GM13977 (cell line): ENCODE data around the gene COL7A1.

ENCODE experiments used
- DNase-seq: peaks from one replicate; pipeline ENCODE4 v3.0.0; 2012; ENCODE audit warnings: low spot score
- CTCF ChIP-seq: IDR thresholded peaks from 2 replicates; pipeline ENCODE4 v1.5.1; 2012; ENCODE audit warnings: mild to moderate bottlenecking, control low read depth; ENCODE audit not compliant: insufficient read depth; ENCODE audit errors: extremely low read depth, missing control alignments
- in situ Hi-C: fragments of 300-500 bp; cut with MboI; formaldehyde crosslinking; loops from one replicate; pipeline ENCODE4 v1.12.0; 2022; ENCODE audit warnings: low sequenced_read_pairs, low pct_unique_long_range_greater_than_20kb, mixed read lengths, inconsistent platforms; ENCODE audit not compliant: unreplicated experiment

Gene COL7A1

GRCh38 chr3:48630407-48630806 lies 35.3 kb upstream of the COL7A1 start:
- no peak for DNase-seq
- in situ Hi-C loops, result no loop called here
- no peak for TF ChIP-seq CTCF

- in situ Hi-C loops, result no loop called here
These were observed 34.8 kb upstream of the COL7A1 start for GRCh38 chr3:48629894-48630293.

GRCh38 chr3:48628277-48629017 lies 33.3 kb upstream of the COL7A1 start:
- in situ Hi-C loops, result no loop called here
- no peak for TF ChIP-seq CTCF
- no peak for DNase-seq

More at GRCh38 chr3:48629894-48630293, 34.8 kb upstream of the COL7A1 start:
- DNase-seq, result no peak
- TF ChIP-seq CTCF, result no peak

GRCh38 chr3:48625600-48625999 lies 30.5 kb upstream of the COL7A1 start:
- no peak for DNase-seq
- in situ Hi-C loops, result no loop called here
- TF ChIP-seq CTCF, result no peak

GRCh38 chr3:48624767-48625166 lies 29.6 kb upstream of the COL7A1 start:
- no peak for TF ChIP-seq CTCF
- in situ Hi-C loops, result no loop called here
- no peak for DNase-seq

- no peak for TF ChIP-seq CTCF
- in situ Hi-C loops, result no loop called here
- DNase-seq, result no peak
These were observed 28.9 kb upstream of the COL7A1 start for GRCh38 chr3:48623851-48624547.
